HCT116 (cell line): ENCODE data around the gene ABHD10.

Source experiments
- CEBPB ChIP-seq: IDR thresholded peaks from 2 replicates; pipeline ENCODE4 v1.6.1; 2012; ENCODE audit warnings: low read depth
- EZH2 ChIP-seq: fragments of 200-600 bp; sonication (generic); IDR thresholded peaks from 2 replicates; pipeline ENCODE4 v1.6.1; 2017; ENCODE audit warnings: antibody characterized with exemption, mixed run types
- EZH2phosphoT487 ChIP-seq: fragments of 200-600 bp; IDR thresholded peaks from 2 replicates; pipeline ENCODE4 v1.6.1; 2018; ENCODE audit warnings: antibody characterized with exemption, borderline replicate concordance
- FOSL1 ChIP-seq: IDR thresholded peaks from 2 replicates; pipeline ENCODE4 v1.6.1; 2012; ENCODE audit warnings: low read depth
- POLR2A ChIP-seq: IDR thresholded peaks from 2 replicates; pipeline ENCODE4 v1.7.0; 2011; ENCODE audit warnings: borderline replicate concordance; ENCODE audit not compliant: insufficient read depth, insufficient read length; ENCODE audit errors: extremely low read depth
- POLR2AphosphoS5 ChIP-seq: IDR thresholded peaks from 2 replicates; pipeline ENCODE4 v1.6.1; 2011; ENCODE audit warnings: mild to moderate bottlenecking, low read depth, low read length, moderate library complexity
- RAD21 ChIP-seq: IDR thresholded peaks from 2 replicates; pipeline ENCODE4 v1.6.1; 2012; ENCODE audit warnings: low read depth, mild to moderate bottlenecking
- TCF7L2 ChIP-seq: IDR thresholded peaks from 2 replicates; pipeline ENCODE4 v1.7.0; 2011; ENCODE audit warnings: borderline replicate concordance, inconsistent platforms; ENCODE audit not compliant: insufficient read depth, insufficient read length; ENCODE audit errors: extremely low read depth
- TF ChIP-seq, protein P1 (sequence below), 3 experiments: fragments of 200-600 bp in 1 of 3; sonication (generic) in 1 of 3; IDR thresholded peaks in 2 of 3; conservative IDR thresholded peaks in 1 of 3; 2 replicates each; pipeline ENCODE4 v1.5.1; 2012 to 2017; ENCODE audit warnings: low read depth in 2 of 3, low read length in 2 of 3, antibody characterized with exemption in 1 of 3, borderline replicate concordance in 1 of 3, control low read depth in 1 of 3, mild to moderate bottlenecking in 1 of 3, mixed read lengths in 1 of 3, mixed run types in 1 of 3, moderate library complexity in 1 of 3; ENCODE audit not compliant: insufficient read depth in 1 of 3
- TF ChIP-seq, protein P2 (sequence below): IDR thresholded peaks from 2 replicates; pipeline ENCODE4 v1.6.1; 2012; ENCODE audit warnings: low read depth

DNA sequence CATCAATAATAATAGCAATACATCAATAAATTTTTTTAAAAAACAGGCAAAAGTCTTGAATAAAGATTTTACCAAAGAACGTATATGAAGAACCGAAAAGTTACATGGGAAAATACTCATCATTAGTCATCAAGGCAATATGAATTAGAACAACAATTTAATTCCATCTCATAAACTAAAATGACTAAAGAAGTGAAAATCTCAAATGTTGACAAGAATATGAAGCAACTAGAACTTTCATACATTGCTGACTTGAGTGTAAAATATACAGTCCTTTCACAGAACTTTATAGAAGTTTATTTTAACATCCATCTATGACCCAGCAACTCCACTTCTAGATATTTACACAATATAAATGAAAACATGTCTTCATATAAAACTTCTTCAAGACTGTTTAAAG is 35.3 kb upstream of the ABHD10 start:
- TF ChIP-seq EZH2: no peak
- TF ChIP-seq POLR2AphosphoS5: no peak
- TF ChIP-seq CEBPB: no peak
- TF ChIP-seq, protein P1, sequence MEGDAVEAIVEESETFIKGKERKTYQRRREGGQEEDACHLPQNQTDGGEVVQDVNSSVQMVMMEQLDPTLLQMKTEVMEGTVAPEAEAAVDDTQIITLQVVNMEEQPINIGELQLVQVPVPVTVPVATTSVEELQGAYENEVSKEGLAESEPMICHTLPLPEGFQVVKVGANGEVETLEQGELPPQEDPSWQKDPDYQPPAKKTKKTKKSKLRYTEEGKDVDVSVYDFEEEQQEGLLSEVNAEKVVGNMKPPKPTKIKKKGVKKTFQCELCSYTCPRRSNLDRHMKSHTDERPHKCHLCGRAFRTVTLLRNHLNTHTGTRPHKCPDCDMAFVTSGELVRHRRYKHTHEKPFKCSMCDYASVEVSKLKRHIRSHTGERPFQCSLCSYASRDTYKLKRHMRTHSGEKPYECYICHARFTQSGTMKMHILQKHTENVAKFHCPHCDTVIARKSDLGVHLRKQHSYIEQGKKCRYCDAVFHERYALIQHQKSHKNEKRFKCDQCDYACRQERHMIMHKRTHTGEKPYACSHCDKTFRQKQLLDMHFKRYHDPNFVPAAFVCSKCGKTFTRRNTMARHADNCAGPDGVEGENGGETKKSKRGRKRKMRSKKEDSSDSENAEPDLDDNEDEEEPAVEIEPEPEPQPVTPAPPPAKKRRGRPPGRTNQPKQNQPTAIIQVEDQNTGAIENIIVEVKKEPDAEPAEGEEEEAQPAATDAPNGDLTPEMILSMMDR (IDR thresholded peaks at IDR 0.05 in 2 of 3, conservative IDR thresholded peaks at IDR 0.05 in 1 of 3; ENCODE audit: borderline replicate concordance in 1 of 3, insufficient read depth in 1 of 3, low read depth in 2 of 3, low read length in 2 of 3): no peak
- no peak for TF ChIP-seq POLR2A
- TF ChIP-seq EZH2phosphoT487: no peak
- TF ChIP-seq, protein P2, sequence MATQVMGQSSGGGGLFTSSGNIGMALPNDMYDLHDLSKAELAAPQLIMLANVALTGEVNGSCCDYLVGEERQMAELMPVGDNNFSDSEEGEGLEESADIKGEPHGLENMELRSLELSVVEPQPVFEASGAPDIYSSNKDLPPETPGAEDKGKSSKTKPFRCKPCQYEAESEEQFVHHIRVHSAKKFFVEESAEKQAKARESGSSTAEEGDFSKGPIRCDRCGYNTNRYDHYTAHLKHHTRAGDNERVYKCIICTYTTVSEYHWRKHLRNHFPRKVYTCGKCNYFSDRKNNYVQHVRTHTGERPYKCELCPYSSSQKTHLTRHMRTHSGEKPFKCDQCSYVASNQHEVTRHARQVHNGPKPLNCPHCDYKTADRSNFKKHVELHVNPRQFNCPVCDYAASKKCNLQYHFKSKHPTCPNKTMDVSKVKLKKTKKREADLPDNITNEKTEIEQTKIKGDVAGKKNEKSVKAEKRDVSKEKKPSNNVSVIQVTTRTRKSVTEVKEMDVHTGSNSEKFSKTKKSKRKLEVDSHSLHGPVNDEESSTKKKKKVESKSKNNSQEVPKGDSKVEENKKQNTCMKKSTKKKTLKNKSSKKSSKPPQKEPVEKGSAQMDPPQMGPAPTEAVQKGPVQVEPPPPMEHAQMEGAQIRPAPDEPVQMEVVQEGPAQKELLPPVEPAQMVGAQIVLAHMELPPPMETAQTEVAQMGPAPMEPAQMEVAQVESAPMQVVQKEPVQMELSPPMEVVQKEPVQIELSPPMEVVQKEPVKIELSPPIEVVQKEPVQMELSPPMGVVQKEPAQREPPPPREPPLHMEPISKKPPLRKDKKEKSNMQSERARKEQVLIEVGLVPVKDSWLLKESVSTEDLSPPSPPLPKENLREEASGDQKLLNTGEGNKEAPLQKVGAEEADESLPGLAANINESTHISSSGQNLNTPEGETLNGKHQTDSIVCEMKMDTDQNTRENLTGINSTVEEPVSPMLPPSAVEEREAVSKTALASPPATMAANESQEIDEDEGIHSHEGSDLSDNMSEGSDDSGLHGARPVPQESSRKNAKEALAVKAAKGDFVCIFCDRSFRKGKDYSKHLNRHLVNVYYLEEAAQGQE: no peak
- no peak for TF ChIP-seq FOSL1
- no peak for TF ChIP-seq TCF7L2
- TF ChIP-seq RAD21: no peak
